Measurements from ENCODE around the gene DMTF1. TPM values are rescaled to one million over a fixed set of nuclear protein-coding genes. Genes with fewer than 3 reads are reported as not detected.

DMTF1 gene
- total and polyA plus RNA-seq, 9 of the 15 experiments (the other 6 are each of a cell fraction or from before 2014, with no cell fraction given) = 25.7 to 208 (median 74.7) TPM

- TF ChIP-seq ZNF431 (CRISPR knock-in tag; IDR thresholded peaks at IDR 0.05) (no peak), DDX20 (tag; IDR thresholded peaks at IDR 0.05; ENCODE audit: low read depth) (no peak), TEAD4 (IDR thresholded peaks at IDR 0.05; ENCODE audit: low read length) (peak; percentile 79), TEAD4 (CRISPR knock-in tag; IDR thresholded peaks at IDR 0.05; ENCODE audit: borderline replicate concordance) (no peak), IFI16 (CRISPR knock-in tag; IDR thresholded peaks at IDR 0.05) (no peak), FOXK2 (conservative IDR thresholded peaks at IDR 0.05 in 1 of 2, IDR thresholded peaks at IDR 0.05 in 1 of 2; ENCODE audit: low read depth in 2 of 2) (peak; percentile 86 to 88), SMARCA4 (IDR thresholded peaks at IDR 0.05) (peak; percentile 99), MAX (CRISPR knock-in tag; IDR thresholded peaks at IDR 0.05) (no peak), MEF2D (tag; conservative IDR thresholded peaks at IDR 0.05; ENCODE audit: low read depth) (no peak), NFATC3 (IDR thresholded peaks at IDR 0.05) (no peak), FOXM1 (IDR thresholded peaks at IDR 0.05; ENCODE audit: low read depth) (no peak), FOXM1 (CRISPR knock-in tag; IDR thresholded peaks at IDR 0.05; ENCODE audit: low read depth) (no peak), ZBTB5 (IDR thresholded peaks at IDR 0.05) (no peak), HOMEZ (CRISPR knock-in tag; IDR thresholded peaks at IDR 0.05) (no peak), L3MBTL2 (IDR thresholded peaks at IDR 0.05) (no peak; the same call in 1 of the 2 replicates), CEBPB (tag; IDR thresholded peaks at IDR 0.05) (peak; percentile 92), CAMTA2 (CRISPR knock-in tag; conservative IDR thresholded peaks at IDR 0.05) (no peak), E2F1 (CRISPR knock-in tag; IDR thresholded peaks at IDR 0.05) (no peak), ZNF143 (CRISPR knock-in tag; IDR thresholded peaks at IDR 0.05) (no peak), YBX1 (IDR thresholded peaks at IDR 0.05) (no peak), SRF (CRISPR knock-in tag; IDR thresholded peaks at IDR 0.05) (no peak), ZNF551 (CRISPR knock-in tag; IDR thresholded peaks at IDR 0.05) (no peak)
- TF ChIP-seq, protein P1, sequence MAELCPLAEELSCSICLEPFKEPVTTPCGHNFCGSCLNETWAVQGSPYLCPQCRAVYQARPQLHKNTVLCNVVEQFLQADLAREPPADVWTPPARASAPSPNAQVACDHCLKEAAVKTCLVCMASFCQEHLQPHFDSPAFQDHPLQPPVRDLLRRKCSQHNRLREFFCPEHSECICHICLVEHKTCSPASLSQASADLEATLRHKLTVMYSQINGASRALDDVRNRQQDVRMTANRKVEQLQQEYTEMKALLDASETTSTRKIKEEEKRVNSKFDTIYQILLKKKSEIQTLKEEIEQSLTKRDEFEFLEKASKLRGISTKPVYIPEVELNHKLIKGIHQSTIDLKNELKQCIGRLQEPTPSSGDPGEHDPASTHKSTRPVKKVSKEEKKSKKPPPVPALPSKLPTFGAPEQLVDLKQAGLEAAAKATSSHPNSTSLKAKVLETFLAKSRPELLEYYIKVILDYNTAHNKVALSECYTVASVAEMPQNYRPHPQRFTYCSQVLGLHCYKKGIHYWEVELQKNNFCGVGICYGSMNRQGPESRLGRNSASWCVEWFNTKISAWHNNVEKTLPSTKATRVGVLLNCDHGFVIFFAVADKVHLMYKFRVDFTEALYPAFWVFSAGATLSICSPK (IDR thresholded peaks at IDR 0.05; ENCODE audit: borderline replicate concordance) = no peak
- TF ChIP-seq, protein P2, sequence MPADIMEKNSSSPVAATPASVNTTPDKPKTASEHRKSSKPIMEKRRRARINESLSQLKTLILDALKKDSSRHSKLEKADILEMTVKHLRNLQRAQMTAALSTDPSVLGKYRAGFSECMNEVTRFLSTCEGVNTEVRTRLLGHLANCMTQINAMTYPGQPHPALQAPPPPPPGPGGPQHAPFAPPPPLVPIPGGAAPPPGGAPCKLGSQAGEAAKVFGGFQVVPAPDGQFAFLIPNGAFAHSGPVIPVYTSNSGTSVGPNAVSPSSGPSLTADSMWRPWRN (IDR thresholded peaks at IDR 0.05; ENCODE audit: low read depth) = peak; percentile 93
Measured at GRCh38 chr7:87110778-87111177, 41.5 kb upstream of the DMTF1 start (continued).

All from K562 (cell line).